Esophagus squamous epithelium (tissue), 5 donors: ENCODE data around the gene ATP1A1. TPM values are rescaled to one million over a fixed set of nuclear protein-coding genes. Genes with fewer than 3 reads are reported as not detected.

Experiments
- DNase-seq: peaks from one replicate; lab custom pipeline; 2025; lab: John Stamatoyannopoulos, UW
- H3K27ac ChIP-seq, 4 donors: fragments of 200-600 bp; sonication (generic); one replicate each; pipeline ENCODE4 v1.5.1; 2016 to 2019; ENCODE audit warnings: mild to moderate bottlenecking in 1 of 4
- H3K27me3 ChIP-seq, 4 donors: fragments of 200-600 bp; sonication (generic); 1 replicate in 3 of 4; 2 replicates in 1 of 4; pipeline versions ENCODE4 v1.5.1 to v1.6.0; 2017 to 2021; ENCODE audit warnings: antibody characterized with exemption in 1 of 4
- H3K36me3 ChIP-seq, 3 donors: fragments of 200-600 bp; sonication (generic); one replicate each; pipeline ENCODE4 v1.5.1; 2016 to 2019
- H3K4me1 ChIP-seq, 3 donors: fragments of 200-600 bp; sonication (generic); one replicate each; pipeline ENCODE4 v1.5.1; 2017 to 2019
- H3K4me3 ChIP-seq, 4 donors: fragments of 200-600 bp; sonication (generic); 1 replicate in 3 of 4; 2 replicates in 1 of 4; pipeline ENCODE4 v1.5.1; 2016 to 2019; ENCODE audit warnings: mild to moderate bottlenecking in 2 of 4, moderate library complexity in 1 of 4
- H3K9me3 ChIP-seq, 3 donors: fragments of 200-600 bp; sonication (generic); one replicate each; pipeline ENCODE4 v1.5.1; 2016 to 2019
- POLR2A ChIP-seq, 4 donors: fragments of 450-650 bp; IDR thresholded peaks; one replicate each; pipeline ENCODE4 v1.6.1; 2017; ENCODE audit warnings: antibody characterized with exemption in 4 of 4, mild to moderate bottlenecking in 4 of 4, moderate library complexity in 3 of 4
- WGBS, 2 donors: methylation state at CpG; one replicate each; pipeline ENCODE4 v1.1.5; 2018; 5-methylcytosine and 5-hydroxymethylcytosine counted together
- intact Hi-C: fragments of 100-400 bp; cut with DNase I; formaldehyde crosslinking; loops from one replicate; pipeline ENCODE4 v1.15.0; 2022
- total RNA-seq, 4 donors: library from RNA; depleted of rRNA; stranded (reverse); fragments of >200 nt; gene quantifications; one replicate each; pipeline ENCODE4 v1.1.0, GENCODE V29; 2016
- TF ChIP-seq, protein P1 (sequence below), 6 experiments: fragments of 450-650 bp in 4 of 6; fragments of 200-600 bp in 2 of 6; sonication (generic) in 2 of 6; IDR thresholded peaks; one replicate each; pipeline ENCODE4 v1.5.1; 2016 to 2019; ENCODE audit warnings: antibody characterized with exemption in 6 of 6, mild to moderate bottlenecking in 4 of 6, moderate library complexity in 4 of 6
- donor health status: DM: yes; HTN: yes; CAD: no.

ATP1A1 gene
- 100 to 1,000 TPM; 310 to 443 (median 391) TPM for total RNA-seq

GRCh38 chr1:116372651-116373430 lies at the start of gene ATP1A1:
Gene ATP1A1, plus strand, starts transcription at chr1:116373244. Its CDS starts 268 bp downstream, at chr1:116373512.
- no peaks in the 10 kb centered on the region for H3K9me3 ChIP-seq
- H3K27ac ChIP-seq: peak within 1 kb of the TSS; percentile 90 to 99 (median 98)
- TF ChIP-seq, protein P1, sequence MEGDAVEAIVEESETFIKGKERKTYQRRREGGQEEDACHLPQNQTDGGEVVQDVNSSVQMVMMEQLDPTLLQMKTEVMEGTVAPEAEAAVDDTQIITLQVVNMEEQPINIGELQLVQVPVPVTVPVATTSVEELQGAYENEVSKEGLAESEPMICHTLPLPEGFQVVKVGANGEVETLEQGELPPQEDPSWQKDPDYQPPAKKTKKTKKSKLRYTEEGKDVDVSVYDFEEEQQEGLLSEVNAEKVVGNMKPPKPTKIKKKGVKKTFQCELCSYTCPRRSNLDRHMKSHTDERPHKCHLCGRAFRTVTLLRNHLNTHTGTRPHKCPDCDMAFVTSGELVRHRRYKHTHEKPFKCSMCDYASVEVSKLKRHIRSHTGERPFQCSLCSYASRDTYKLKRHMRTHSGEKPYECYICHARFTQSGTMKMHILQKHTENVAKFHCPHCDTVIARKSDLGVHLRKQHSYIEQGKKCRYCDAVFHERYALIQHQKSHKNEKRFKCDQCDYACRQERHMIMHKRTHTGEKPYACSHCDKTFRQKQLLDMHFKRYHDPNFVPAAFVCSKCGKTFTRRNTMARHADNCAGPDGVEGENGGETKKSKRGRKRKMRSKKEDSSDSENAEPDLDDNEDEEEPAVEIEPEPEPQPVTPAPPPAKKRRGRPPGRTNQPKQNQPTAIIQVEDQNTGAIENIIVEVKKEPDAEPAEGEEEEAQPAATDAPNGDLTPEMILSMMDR (IDR thresholded peaks at IDR 0.05): peak in 1 of 6 experiments; percentile 20
- peak in 3 of 4 donors; percentile 95 to 98 (median 96) for TF ChIP-seq POLR2A (IDR thresholded peaks at IDR 0.05)
- peaks cover 17 to 50% (median 34%) of the 10 kb centered on the region in 3 donors for H3K4me1 ChIP-seq
- WGBS, 2 donors: 0% methylated on average over 9 of the region's 78 CpGs; no CpG with 5 or more reads in 1 of the 2 donors
- peak; percentile 85 for DNase-seq
- H3K4me3 ChIP-seq: peak within 1 kb of the TSS; percentile 62 to 94 (median 90)
- no peaks in the 10 kb centered on the region for H3K27me3 ChIP-seq
- no peaks in the 10 kb centered on the region for H3K36me3 ChIP-seq
- intact Hi-C loops: no loop called here

DNA sequence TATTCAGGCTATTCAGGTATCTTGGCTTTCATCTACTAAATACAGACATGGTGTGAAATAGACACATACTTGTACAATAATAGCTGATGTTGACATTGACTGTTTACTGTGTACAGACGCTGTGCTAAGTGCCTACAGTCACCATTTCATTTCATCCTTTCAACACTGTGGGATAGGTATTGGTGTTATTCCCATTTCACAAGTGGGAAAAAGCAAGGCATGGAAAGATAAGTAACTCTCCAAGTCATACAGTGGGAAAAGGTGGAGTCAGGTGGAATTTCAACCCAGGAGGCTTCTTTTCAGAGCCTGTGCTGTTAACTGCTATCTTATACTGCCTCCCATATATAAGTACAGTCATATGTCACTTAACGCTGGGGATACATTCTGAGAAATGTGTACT lies 49.6 kb upstream of the ATP1A1 start:
- no peak for DNase-seq
- Histone ChIP-seq H3K27ac (no peak overlapping the region), H3K36me3 (no peaks in the 10 kb centered on the region), H3K4me1 (peaks cover 0 to 22% (median 0%) of the 10 kb centered on the region in 3 donors), H3K27me3 (no peaks in the 10 kb centered on the region), H3K4me3 (no peak overlapping the region), H3K9me3 (no peaks in the 10 kb centered on the region)
- TF ChIP-seq, protein P1 (IDR thresholded peaks at IDR 0.05): no peak
- no peak for TF ChIP-seq POLR2A (IDR thresholded peaks at IDR 0.05)
- 81 to 83% methylated on average over 2 of the region's 2 CpGs for WGBS, 2 donors
- intact Hi-C loops: no loop called here

GRCh38 chr1:116324411-116324810 lies 48.6 kb upstream of the ATP1A1 start:
- 87 to 94% methylated on average over 3 of the region's 3 CpGs for WGBS, 2 donors
- no peak overlapping the region for H3K27ac ChIP-seq
- no peak overlapping the region for H3K4me3 ChIP-seq
- peaks cover 0 to 22% (median 0%) of the 10 kb centered on the region in 3 donors for H3K4me1 ChIP-seq
- intact Hi-C loops: no loop called here
- no peak for DNase-seq
- no peak for TF ChIP-seq POLR2A (IDR thresholded peaks at IDR 0.05)
- TF ChIP-seq, protein P1 (IDR thresholded peaks at IDR 0.05): no peak
- H3K27me3 ChIP-seq: no peaks in the 10 kb centered on the region
- no peaks in the 10 kb centered on the region for H3K9me3 ChIP-seq
- no peaks in the 10 kb centered on the region for H3K36me3 ChIP-seq

- Histone ChIP-seq H3K27ac (no peak overlapping the region), H3K4me1 (peaks cover 0 to 22% (median 0%) of the 10 kb centered on the region in 3 donors), H3K36me3 (no peaks in the 10 kb centered on the region), H3K9me3 (no peaks in the 10 kb centered on the region), H3K27me3 (no peaks in the 10 kb centered on the region), H3K4me3 (no peak overlapping the region)
- TF ChIP-seq, protein P1 (IDR thresholded peaks at IDR 0.05): no peak
- TF ChIP-seq POLR2A (IDR thresholded peaks at IDR 0.05): no peak
- no peak for DNase-seq
- WGBS, 2 donors: 72 to 74% methylated on average over 2 of the region's 2 CpGs
- intact Hi-C loops: no loop called here
These were observed 47.9 kb upstream of the ATP1A1 start for GRCh38 chr1:116325104-116325503.

GRCh38 chr1:116325922-116326321 lies 47.1 kb upstream of the ATP1A1 start:
- peak overlapping the region; percentile 60 to 82 (median 74) for H3K27ac ChIP-seq
- no peaks in the 10 kb centered on the region for H3K27me3 ChIP-seq
- DNase-seq: no peak
- no peaks in the 10 kb centered on the region for H3K9me3 ChIP-seq
- H3K36me3 ChIP-seq: no peaks in the 10 kb centered on the region
- no peak overlapping the region for H3K4me3 ChIP-seq
- H3K4me1 ChIP-seq: peaks cover 0 to 22% (median 0%) of the 10 kb centered on the region in 3 donors
- TF ChIP-seq POLR2A (IDR thresholded peaks at IDR 0.05): no peak
- TF ChIP-seq, protein P1 (IDR thresholded peaks at IDR 0.05): no peak
- intact Hi-C loops: no loop called here
- 39 to 44% methylated on average over 2 of the region's 2 CpGs for WGBS, 2 donors
